Left ventricle myocardium inferior (tissue), 1 donor: ENCODE results near the gene BMX. TPM values are rescaled to one million over a fixed set of nuclear protein-coding genes. Genes with fewer than 3 reads are reported as not detected.

Source experiments
- DNase-seq: peaks from one replicate; pipeline ENCODE4 v3.0.0-alpha.2; 2020
- H3K27ac ChIP-seq: fragments of 200-600 bp; replicated peaks from 2 replicates; pipeline ENCODE4 v1.8.0; 2021
- H3K27me3 ChIP-seq: fragments of 200-600 bp; 2 replicates; pipeline ENCODE4 v1.8.0; 2021; ENCODE audit warnings: low read depth
- H3K36me3 ChIP-seq: fragments of 200-600 bp; 2 replicates; pipeline ENCODE4 v1.8.0; 2021
- H3K4me1 ChIP-seq: fragments of 200-600 bp; 2 replicates; pipeline ENCODE4 v1.8.0; 2021
- H3K4me3 ChIP-seq: fragments of 200-600 bp; 2 replicates; pipeline ENCODE4 v1.8.0; 2021; ENCODE audit warnings: mild to moderate bottlenecking, moderate library complexity
- H3K9me3 ChIP-seq: fragments of 200-600 bp; replicated peaks from 2 replicates; pipeline ENCODE4 v1.8.0; 2021
- intact Hi-C: fragments of 100-400 bp; cut with micrococcal nuclease; formaldehyde crosslinking; loops from one replicate; pipeline ENCODE4 v1.11.0; 2022
- total RNA-seq: library from RNA; stranded (reverse); fragmentation: NEBNext Ultra II Directional; extraction: Animal tissue kit (Norgen Biotek cat#: 25700); gene quantifications from one replicate; pipeline ENCODE4 v1.2.1, GENCODE V29; 2021
- TF ChIP-seq, protein P1 (sequence below): fragments of 200-600 bp; IDR thresholded peaks from 2 replicates; pipeline ENCODE4 v1.8.0; 2021; ENCODE audit warnings: antibody characterized with exemption, mild to moderate bottlenecking, borderline replicate concordance
- donor health status: DM: no; HTN: yes; CAD: no; lungs with severe emphysema.

The BMX gene
- total RNA-seq, 1 donor from 2014 or later = 3.3 TPM

DNA sequence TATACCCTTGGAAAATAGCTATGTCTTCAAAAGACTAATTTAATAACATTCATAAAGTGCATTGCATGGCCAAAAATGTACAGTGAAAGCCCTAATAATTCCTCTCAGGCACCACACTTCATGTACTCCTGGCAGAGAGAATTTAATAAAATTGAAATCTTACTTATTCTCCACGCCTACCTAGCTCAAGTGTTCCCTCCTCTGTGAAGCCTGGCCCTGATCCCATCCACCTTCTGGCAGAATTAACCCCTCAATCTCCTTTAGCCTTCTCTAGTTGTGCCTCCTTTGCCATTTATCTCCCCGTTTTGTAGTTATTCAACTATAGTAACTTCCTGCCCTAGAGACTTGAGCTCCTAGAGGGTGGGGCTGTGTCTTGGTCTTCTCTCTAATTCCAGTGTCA, 73.4 kb downstream of the BMX start:
- Histone ChIP-seq H3K9me3 (no peaks in the 10 kb centered on the region), H3K27ac (no peak overlapping the region), H3K4me1 (no peaks in the 10 kb centered on the region), H3K4me3 (no peak overlapping the region), H3K27me3 (no peaks in the 10 kb centered on the region), H3K36me3 (no peaks in the 10 kb centered on the region)
- DNase-seq = no peak
- TF ChIP-seq, protein P1, sequence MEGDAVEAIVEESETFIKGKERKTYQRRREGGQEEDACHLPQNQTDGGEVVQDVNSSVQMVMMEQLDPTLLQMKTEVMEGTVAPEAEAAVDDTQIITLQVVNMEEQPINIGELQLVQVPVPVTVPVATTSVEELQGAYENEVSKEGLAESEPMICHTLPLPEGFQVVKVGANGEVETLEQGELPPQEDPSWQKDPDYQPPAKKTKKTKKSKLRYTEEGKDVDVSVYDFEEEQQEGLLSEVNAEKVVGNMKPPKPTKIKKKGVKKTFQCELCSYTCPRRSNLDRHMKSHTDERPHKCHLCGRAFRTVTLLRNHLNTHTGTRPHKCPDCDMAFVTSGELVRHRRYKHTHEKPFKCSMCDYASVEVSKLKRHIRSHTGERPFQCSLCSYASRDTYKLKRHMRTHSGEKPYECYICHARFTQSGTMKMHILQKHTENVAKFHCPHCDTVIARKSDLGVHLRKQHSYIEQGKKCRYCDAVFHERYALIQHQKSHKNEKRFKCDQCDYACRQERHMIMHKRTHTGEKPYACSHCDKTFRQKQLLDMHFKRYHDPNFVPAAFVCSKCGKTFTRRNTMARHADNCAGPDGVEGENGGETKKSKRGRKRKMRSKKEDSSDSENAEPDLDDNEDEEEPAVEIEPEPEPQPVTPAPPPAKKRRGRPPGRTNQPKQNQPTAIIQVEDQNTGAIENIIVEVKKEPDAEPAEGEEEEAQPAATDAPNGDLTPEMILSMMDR = no peak
- intact Hi-C loops = no loop called here

DNA sequence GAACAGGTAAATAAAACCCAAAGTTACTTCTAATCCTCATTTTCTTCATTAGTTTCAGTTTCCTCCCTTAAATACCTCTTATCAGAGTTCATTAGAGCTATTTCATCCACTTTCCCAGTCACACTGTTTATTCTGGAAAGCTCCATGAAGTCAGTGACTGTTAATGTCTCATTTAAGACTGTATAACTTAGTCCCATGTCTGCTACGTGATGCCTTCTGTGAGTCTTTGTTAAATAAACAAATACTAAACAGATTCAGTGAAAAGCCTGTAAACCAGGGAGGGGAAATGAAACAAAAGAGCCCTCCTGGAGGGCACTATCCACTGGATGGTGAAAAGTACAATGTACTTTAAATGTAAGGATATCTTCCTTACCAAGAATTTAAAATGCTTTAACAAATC, 75.4 kb downstream of the BMX start:
- Histone ChIP-seq H3K9me3 (no peaks in the 10 kb centered on the region), H3K4me3 (no peak overlapping the region), H3K4me1 (peaks cover 14% of the 10 kb centered on the region), H3K36me3 (no peaks in the 10 kb centered on the region), H3K27me3 (no peaks in the 10 kb centered on the region), H3K27ac (no peak overlapping the region)
- TF ChIP-seq, protein P1 = no peak
- intact Hi-C loops = no loop called here
- no peak for DNase-seq

DNA sequence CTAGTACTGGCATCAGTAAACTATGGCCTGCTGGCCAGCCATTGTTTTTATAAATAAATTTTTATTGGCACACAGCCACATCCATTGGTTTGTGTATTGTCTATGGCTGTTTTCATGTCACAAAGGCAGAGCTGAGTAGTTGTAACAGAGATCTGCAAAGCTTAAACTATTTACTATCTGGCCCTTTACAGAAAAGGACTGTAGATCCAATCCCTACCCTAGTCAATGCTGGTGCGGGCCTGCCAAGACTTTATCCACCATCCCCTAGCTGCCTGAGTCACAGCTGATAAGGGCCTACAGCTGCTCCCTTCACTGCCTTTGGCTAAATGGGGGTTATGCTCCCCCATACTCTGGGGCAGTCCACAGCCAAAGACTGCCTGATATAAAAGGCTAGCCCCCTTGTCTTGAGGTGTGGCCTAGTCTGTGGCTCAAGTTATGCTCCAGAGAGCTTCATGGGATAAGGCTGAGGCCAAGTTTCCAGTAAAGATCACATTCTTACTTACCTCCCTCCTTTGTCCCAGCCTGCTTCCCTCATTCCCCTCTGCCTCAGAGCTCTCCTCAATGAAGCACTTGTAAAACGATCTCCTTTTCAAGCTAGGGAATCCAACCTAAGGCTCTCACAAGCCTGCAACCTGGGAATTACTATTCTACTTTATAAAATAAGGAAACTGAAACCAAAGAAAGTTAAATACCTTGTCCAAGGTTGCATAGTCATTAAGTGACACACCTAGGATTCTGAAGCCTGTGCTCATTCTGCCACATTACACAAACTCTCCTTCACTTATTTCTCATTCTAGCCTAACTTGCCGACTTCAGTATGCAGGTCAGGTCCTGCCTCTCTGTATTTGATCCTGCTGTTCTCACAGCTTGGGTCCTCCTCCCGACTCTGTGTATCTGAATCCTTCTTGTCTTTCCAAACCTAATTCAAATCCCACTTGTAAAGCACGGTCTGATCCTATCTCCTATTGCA, 79.5 kb downstream of the BMX start:
- Histone ChIP-seq H3K27me3 (no peaks in the 10 kb centered on the region), H3K4me1 (peaks cover 14% of the 10 kb centered on the region), H3K27ac (peak overlapping the region; percentile 64), H3K9me3 (no peaks in the 10 kb centered on the region), H3K4me3 (no peak overlapping the region), H3K36me3 (no peaks in the 10 kb centered on the region)
- TF ChIP-seq, protein P1 = no peak
- intact Hi-C loops = no loop called here
- peak; percentile 41 for DNase-seq

DNA sequence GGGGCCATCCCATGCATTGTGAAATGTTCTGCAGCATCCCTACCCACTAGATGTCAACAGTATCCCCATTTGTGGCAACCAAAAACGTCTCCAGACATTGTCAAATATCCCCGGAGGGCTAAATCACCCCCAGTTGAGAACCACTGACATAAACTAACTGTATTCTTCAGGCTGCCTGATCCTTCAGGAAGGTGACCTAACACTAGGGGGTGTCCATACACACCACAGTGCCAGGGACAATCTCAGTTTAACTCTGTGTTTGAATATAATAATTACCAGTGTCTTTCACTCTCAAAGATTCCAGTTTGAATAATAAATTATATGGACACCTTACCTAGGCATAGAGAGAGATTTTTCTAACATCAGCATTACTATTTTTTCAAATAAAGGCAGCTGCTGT, 93.8 kb downstream of the BMX start:
- TF ChIP-seq, protein P1 = peak; percentile 44
- H3K4me3 ChIP-seq = no peak overlapping the region
- H3K27me3 ChIP-seq = no peaks in the 10 kb centered on the region
- no peak for DNase-seq
- no peaks in the 10 kb centered on the region for H3K9me3 ChIP-seq
- no peaks in the 10 kb centered on the region for H3K36me3 ChIP-seq
- peak overlapping the region; percentile 42 for H3K27ac ChIP-seq
- no peaks in the 10 kb centered on the region for H3K4me1 ChIP-seq
- intact Hi-C loops = no loop called here

DNA sequence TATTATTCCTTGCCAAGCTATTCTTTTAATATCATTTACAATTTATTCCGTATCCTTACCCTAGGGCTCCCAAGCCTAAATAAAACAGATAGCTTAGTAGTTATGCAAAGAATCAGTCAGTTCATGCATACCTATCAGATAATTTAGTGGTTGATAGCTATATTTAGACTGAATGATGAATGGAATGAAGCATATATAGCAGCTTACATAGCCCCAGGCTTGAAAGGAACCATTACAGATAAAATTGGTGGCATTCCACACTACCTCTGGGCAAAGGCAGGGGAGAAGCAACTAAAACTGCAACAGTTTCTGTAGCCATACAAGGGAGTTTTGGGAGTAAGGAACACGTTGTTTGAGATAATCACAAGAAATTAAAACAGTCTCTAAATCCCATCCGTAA, 97.4 kb downstream of the BMX start:
- H3K4me1 ChIP-seq = no peaks in the 10 kb centered on the region
- DNase-seq = no peak
- H3K27me3 ChIP-seq = no peaks in the 10 kb centered on the region
- TF ChIP-seq, protein P1 = no peak
- no peaks in the 10 kb centered on the region for H3K9me3 ChIP-seq
- H3K4me3 ChIP-seq = peak overlapping the region; percentile 51
- no peaks in the 10 kb centered on the region for H3K36me3 ChIP-seq
- intact Hi-C loops = no loop called here
- peak overlapping the region; percentile 72 for H3K27ac ChIP-seq
